HepG2 (cell line): Measurements from ENCODE around the gene MSI2. TPM values are rescaled to one million over a fixed set of nuclear protein-coding genes. Genes with fewer than 3 reads are reported as not detected.
A peak's percentile ranks its signal among the peaks of the same experiment; 100 is the strongest.

Experiments used
- ATF3 ChIP-seq: sonication (generic); formaldehyde crosslinking; IDR thresholded peaks from 2 replicates; pipeline ENCODE4 v1.4.0; 2020; ENCODE audit warnings: missing genetic modification reagents
- BATF2 ChIP-seq: sonication (generic); formaldehyde crosslinking; IDR thresholded peaks from 2 replicates; pipeline ENCODE4 v1.8.0; 2022; ENCODE audit warnings: mild to moderate bottlenecking, missing genetic modification reagents, moderate library complexity
- STAG1 ChIP-seq: sonication (generic); formaldehyde crosslinking; IDR thresholded peaks from 2 replicates; pipeline ENCODE4 v1.4.0; 2020; ENCODE audit warnings: missing genetic modification reagents
- THAP7 ChIP-seq: sonication (generic); formaldehyde crosslinking; IDR thresholded peaks from 2 replicates; pipeline ENCODE4 v1.8.1; 2023; ENCODE audit warnings: mild to moderate bottlenecking, missing genetic modification reagents
- ZHX2 ChIP-seq, 2 experiments: sonication (generic) in 1 of 2; formaldehyde crosslinking in 1 of 2; IDR thresholded peaks; 2 replicates each; pipeline versions ENCODE4 v1.6.1 to v1.9.0; 2014 to 2022; ENCODE audit warnings: antibody characterized with exemption in 1 of 2, borderline replicate concordance in 1 of 2, inconsistent platforms in 1 of 2, low read depth in 1 of 2, missing genetic modification reagents in 1 of 2
- ZNF256 ChIP-seq: sonication (generic); formaldehyde crosslinking; conservative IDR thresholded peaks from 2 replicates; pipeline ENCODE4 v1.4.0; 2020; ENCODE audit warnings: missing genetic modification reagents
- ZNF281 ChIP-seq: sonication (generic); formaldehyde crosslinking; IDR thresholded peaks from 2 replicates; pipeline ENCODE4 v1.4.0; 2020; ENCODE audit warnings: missing genetic modification reagents, borderline replicate concordance
- ZNF350 ChIP-seq: sonication (generic); formaldehyde crosslinking; IDR thresholded peaks from 2 replicates; pipeline ENCODE4 v1.4.0; 2020; ENCODE audit warnings: mild to moderate bottlenecking, low read depth, missing genetic modification reagents, borderline replicate concordance
- ZNF432 ChIP-seq: sonication (generic); formaldehyde crosslinking; IDR thresholded peaks from 2 replicates; pipeline ENCODE4 v1.5.0; 2020; ENCODE audit warnings: missing genetic modification reagents, mild to moderate bottlenecking, borderline replicate concordance
- ZNF784 ChIP-seq: sonication (generic); formaldehyde crosslinking; IDR thresholded peaks from 2 replicates; pipeline ENCODE4 v1.5.1; 2020; ENCODE audit warnings: missing genetic modification reagents, mild to moderate bottlenecking, borderline replicate concordance
- polyA plus RNA-seq, 8 experiments: library from polyadenylated mRNA; depleted of rRNA in 3 of 8; stranded (reverse) in 7 of 8; unstranded in 1 of 8; fragments of >200 nt; fragmentation: Illumina TruSeq in 4 of 8; extraction: Trizol in 4 of 8; gene quantifications; 2 replicates each; pipeline versions ENCODE4 v1.2.1 to v1.2.3, GENCODE V29; 2011 to 2016; ENCODE audit warnings: low read depth in 4 of 8, missing spikeins in 1 of 8, mixed read lengths in 1 of 8; ENCODE audit not compliant: insufficient read depth in 1 of 8
- total RNA-seq, 5 experiments: library from RNA; depleted of rRNA; stranded (reverse); fragments of >200 nt; fragmentation: Illumina TruSeq; extraction: Trizol; gene quantifications; 2 replicates each; pipeline ENCODE4 v1.2.3, GENCODE V29; 2016; ENCODE audit warnings: low read depth in 1 of 5

MSI2 gene
- total and polyA plus RNA-seq, 2 of the 13 experiments (the other 11 are each of a cell fraction or from before 2014, with no cell fraction given): 77.5 to 78.4 TPM

GRCh38 chr17:57293077-57293476, 36.8 kb downstream of the MSI2 start (continued):
- peak; percentile 56; the same call in 1 of the 2 replicates for TF ChIP-seq ZNF281 (CRISPR knock-in tag)
- TF ChIP-seq ZNF432 (CRISPR knock-in tag): no peak
- no peak for TF ChIP-seq BATF2 (CRISPR knock-in tag)
- TF ChIP-seq THAP7 (CRISPR knock-in tag): no peak
- TF ChIP-seq STAG1 (CRISPR knock-in tag): peak; percentile 18
- no peak for TF ChIP-seq ZHX2 (IDR thresholded peaks at IDR 0.05; ENCODE audit: low read depth)
- no peak for TF ChIP-seq ZHX2 (CRISPR knock-in tag; IDR thresholded peaks at IDR 0.05; ENCODE audit: borderline replicate concordance)
- no peak for TF ChIP-seq ZNF350 (CRISPR knock-in tag)
- no peak for TF ChIP-seq ZNF784 (CRISPR knock-in tag)
- TF ChIP-seq ZNF256 (CRISPR knock-in tag): no peak
- TF ChIP-seq ATF3 (CRISPR knock-in tag): no peak
